Parathyroid adenoma (tissue), 2 donors: ENCODE results near the gene SH3GL1.

Experiments
- H2AFZ ChIP-seq: fragments of 300-600 bp; sonication (generic); one replicate; pipeline ENCODE4 v1.7.0; 2017; ENCODE audit warnings: antibody characterized with exemption, mild to moderate bottlenecking
- H3K27ac ChIP-seq: fragments of 300-600 bp; sonication (generic); one replicate; pipeline ENCODE4 v1.7.0; 2017
- H3K27me3 ChIP-seq: fragments of 300-600 bp; sonication (generic); one replicate; pipeline ENCODE4 v1.7.0; 2017; ENCODE audit warnings: low read length; ENCODE audit not compliant: control insufficient read depth, insufficient read depth
- H3K36me3 ChIP-seq: fragments of 300-600 bp; sonication (generic); one replicate; pipeline ENCODE4 v1.7.0; 2017; ENCODE audit warnings: low read length; ENCODE audit not compliant: control insufficient read depth, insufficient read depth
- H3K4me1 ChIP-seq: fragments of 300-600 bp; sonication (generic); one replicate; pipeline ENCODE4 v1.7.0; 2017; ENCODE audit warnings: control low read depth
- H3K4me2 ChIP-seq: fragments of 300-600 bp; sonication (generic); one replicate; pipeline ENCODE4 v1.7.0; 2017; ENCODE audit warnings: low read length
- H3K4me3 ChIP-seq: fragments of 300-600 bp; sonication (generic); one replicate; pipeline ENCODE4 v1.7.0; 2017; ENCODE audit warnings: low read depth, low read length
- H3K79me2 ChIP-seq: fragments of 300-600 bp; sonication (generic); one replicate; pipeline ENCODE4 v1.7.0; 2017; ENCODE audit warnings: control low read depth
- H3K9ac ChIP-seq: fragments of 300-600 bp; sonication (generic); one replicate; pipeline ENCODE4 v1.7.0; 2017; ENCODE audit warnings: mild to moderate bottlenecking
- H3K9me3 ChIP-seq: fragments of 300-600 bp; sonication (generic); one replicate; pipeline ENCODE4 v1.7.0; 2017; ENCODE audit warnings: low read length; ENCODE audit not compliant: control insufficient read depth
- CTCF ChIP-seq: fragments of 300-600 bp; sonication (generic); IDR thresholded peaks from one replicate; pipeline ENCODE4 v1.7.0; 2017; ENCODE audit warnings: antibody characterized with exemption, mild to moderate bottlenecking
- donor health status: primary hyperparathyroidism.

SH3GL1 gene

GRCh38 chr19:4428326-4428975 is 28.1 kb upstream of the SH3GL1 start:
- no peaks in the 10 kb centered on the region for H3K9me3 ChIP-seq
- H3K4me3 ChIP-seq = no peak overlapping the region
- no peak for TF ChIP-seq CTCF
- H3K4me1 ChIP-seq = no peaks in the 10 kb centered on the region
- no peak overlapping the region for H3K27ac ChIP-seq
- no peak overlapping the region for H2AFZ ChIP-seq
- H3K27me3 ChIP-seq = no peaks in the 10 kb centered on the region
- H3K4me2 ChIP-seq = no peak overlapping the region
- H3K9ac ChIP-seq = no peak overlapping the region
- H3K36me3 ChIP-seq = no peaks in the 10 kb centered on the region
- H3K79me2 ChIP-seq = no peaks in the 10 kb centered on the region

- Histone ChIP-seq H3K9ac (no peak overlapping the region), H3K36me3 (no peaks in the 10 kb centered on the region)
Observed at GRCh38 chr19:4425537-4425936, 25.2 kb upstream of the SH3GL1 start.

GRCh38 chr19:4423416-4424126 is 23.2 kb upstream of the SH3GL1 start:
- Histone ChIP-seq H3K27ac (no peak overlapping the region), H3K79me2 (no peaks in the 10 kb centered on the region), H3K4me1 (no peaks in the 10 kb centered on the region), H3K9me3 (no peaks in the 10 kb centered on the region), H3K4me3 (no peak overlapping the region), H2AFZ (no peak overlapping the region), H3K36me3 (no peaks in the 10 kb centered on the region), H3K9ac (no peak overlapping the region), H3K27me3 (no peaks in the 10 kb centered on the region), H3K4me2 (no peak overlapping the region)
- no peak for TF ChIP-seq CTCF

More at GRCh38 chr19:4425537-4425936, 25.2 kb upstream of the SH3GL1 start:
- no peak overlapping the region for H3K4me3 ChIP-seq
- H3K4me2 ChIP-seq = no peak overlapping the region
- H3K27me3 ChIP-seq = no peaks in the 10 kb centered on the region
- H3K79me2 ChIP-seq = no peaks in the 10 kb centered on the region
- TF ChIP-seq CTCF = no peak
- H3K9me3 ChIP-seq = no peaks in the 10 kb centered on the region
- H3K4me1 ChIP-seq = no peaks in the 10 kb centered on the region
- H2AFZ ChIP-seq = no peak overlapping the region
- H3K27ac ChIP-seq = no peak overlapping the region

GRCh38 chr19:4416268-4416667 is 15.9 kb upstream of the SH3GL1 start:
- no peaks in the 10 kb centered on the region for H3K9me3 ChIP-seq
- no peak overlapping the region for H3K4me3 ChIP-seq
- no peak overlapping the region for H3K9ac ChIP-seq
- no peaks in the 10 kb centered on the region for H3K79me2 ChIP-seq
- no peak overlapping the region for H3K4me2 ChIP-seq
- H3K27me3 ChIP-seq = no peaks in the 10 kb centered on the region
- no peak for TF ChIP-seq CTCF
- no peaks in the 10 kb centered on the region for H3K36me3 ChIP-seq
- no peak overlapping the region for H3K27ac ChIP-seq
- H3K4me1 ChIP-seq = peaks cover 13% of the 10 kb centered on the region
- H2AFZ ChIP-seq = no peak overlapping the region
